ENCODE measurements around the gene MANBA.

DNA sequence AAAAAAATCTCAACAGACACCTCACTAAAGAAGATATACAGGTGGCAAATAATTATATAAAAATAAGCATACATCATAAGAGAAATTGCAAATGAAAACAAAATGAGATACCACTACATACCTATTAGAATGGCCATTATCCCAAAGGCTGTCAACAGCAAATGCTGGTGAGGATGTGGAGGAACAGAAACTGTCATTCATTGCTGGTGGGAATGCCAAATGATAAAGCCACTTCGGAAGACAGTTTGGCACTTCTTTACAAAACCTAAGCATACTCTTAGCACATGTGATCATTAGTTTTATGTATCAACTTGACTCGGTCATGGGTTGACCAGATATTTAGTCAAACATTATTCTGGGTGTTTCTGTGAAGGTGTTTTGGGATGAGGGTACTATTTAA lies 13.5 kb upstream of the MANBA start:
- TF ChIP-seq CTCF (conservative IDR thresholded peaks at IDR 0.05; ENCODE audit: low read length) (no peak), EZH2phosphoT487 (IDR thresholded peaks at IDR 0.05; ENCODE audit: borderline replicate concordance) (no peak)

Data from Loucy (cell line).